ENCODE results near the gene KRTAP5-7. TPM values are rescaled to one million over a fixed set of nuclear protein-coding genes. Genes with fewer than 3 reads are reported as not detected.

Gene KRTAP5-7
- total and polyA plus RNA-seq, 2 of the 8 experiments (the other 6 are each of a cell fraction or from before 2014, with no cell fraction given) = not detected

DNA sequence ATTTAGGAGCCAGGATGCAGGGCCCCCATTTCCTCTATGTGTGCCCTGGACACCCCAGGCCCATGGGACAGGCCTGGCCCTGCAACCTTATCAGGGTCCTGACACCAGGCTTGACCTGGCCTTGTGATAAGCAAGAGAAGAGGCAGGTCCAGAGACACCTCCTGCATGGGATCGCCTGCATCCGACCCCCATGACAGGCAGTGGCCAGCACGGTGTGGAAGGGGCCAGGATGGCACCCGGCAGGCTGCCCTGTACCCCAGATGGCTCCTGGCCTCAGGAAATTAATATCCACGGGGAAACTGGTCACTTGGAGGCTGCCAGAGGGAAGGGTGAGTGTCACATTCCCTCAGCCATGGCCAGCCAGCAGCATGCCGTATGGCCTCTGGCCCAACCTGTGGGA is 27.9 kb downstream of the KRTAP5-7 start (continued):
- TF ChIP-seq CHD7 (IDR thresholded peaks at IDR 0.05; ENCODE audit: insufficient replicate concordance, low read length) = no peak
- TF ChIP-seq, protein P1, sequence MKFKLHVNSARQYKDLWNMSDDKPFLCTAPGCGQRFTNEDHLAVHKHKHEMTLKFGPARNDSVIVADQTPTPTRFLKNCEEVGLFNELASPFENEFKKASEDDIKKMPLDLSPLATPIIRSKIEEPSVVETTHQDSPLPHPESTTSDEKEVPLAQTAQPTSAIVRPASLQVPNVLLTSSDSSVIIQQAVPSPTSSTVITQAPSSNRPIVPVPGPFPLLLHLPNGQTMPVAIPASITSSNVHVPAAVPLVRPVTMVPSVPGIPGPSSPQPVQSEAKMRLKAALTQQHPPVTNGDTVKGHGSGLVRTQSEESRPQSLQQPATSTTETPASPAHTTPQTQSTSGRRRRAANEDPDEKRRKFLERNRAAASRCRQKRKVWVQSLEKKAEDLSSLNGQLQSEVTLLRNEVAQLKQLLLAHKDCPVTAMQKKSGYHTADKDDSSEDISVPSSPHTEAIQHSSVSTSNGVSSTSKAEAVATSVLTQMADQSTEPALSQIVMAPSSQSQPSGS (IDR thresholded peaks at IDR 0.05; ENCODE audit: low read length) = no peak
- TF ChIP-seq ASH2L (IDR thresholded peaks at IDR 0.05; ENCODE audit: low read length) = no peak
- no peak for TF ChIP-seq JUN (IDR thresholded peaks at IDR 0.05; ENCODE audit: low read depth, low read length)
- TF ChIP-seq RBBP5 (IDR thresholded peaks at IDR 0.05; ENCODE audit: borderline replicate concordance, low read depth, low read length) = no peak
- TF ChIP-seq TCF12 (IDR thresholded peaks at IDR 0.05; ENCODE audit: low read depth, low read length) = no peak
- no peak for TF ChIP-seq SP4 (IDR thresholded peaks at IDR 0.05; ENCODE audit: low read length)
- TF ChIP-seq KDM4A (IDR thresholded peaks at IDR 0.05; ENCODE audit: low read depth, low read length, severe bottlenecking) = no peak
- TF ChIP-seq JUND (IDR thresholded peaks at IDR 0.05; ENCODE audit: low read length) = no peak
- TF ChIP-seq TAF1 (IDR thresholded peaks at IDR 0.05; ENCODE audit: low read depth, low read length) = no peak
- TF ChIP-seq SP2 (IDR thresholded peaks at IDR 0.05; ENCODE audit: low read length) = no peak
- TF ChIP-seq POLR2AphosphoS5 (IDR thresholded peaks at IDR 0.05; ENCODE audit: low read depth, low read length) = no peak
